Measurements from ENCODE around the gene ZNF524.

DNA sequence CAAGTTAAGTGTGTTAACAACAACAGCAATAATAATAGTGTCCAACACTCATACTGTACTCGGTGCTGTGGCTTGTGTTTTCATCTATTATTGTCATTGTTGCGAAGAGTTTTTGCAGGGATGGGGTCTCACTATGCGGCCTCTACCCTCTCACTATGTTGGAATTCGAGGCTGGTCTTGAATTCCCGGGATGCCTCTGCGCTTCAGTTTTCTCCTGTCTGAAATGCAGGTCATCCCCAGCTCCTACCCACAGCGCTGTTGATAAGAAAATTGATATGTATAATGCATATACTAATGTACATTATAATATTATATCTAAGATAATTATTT is 49.8 kb upstream of the ZNF524 start:
- TF ChIP-seq POLR2A (IDR thresholded peaks at IDR 0.05) (no peak), CTCF (IDR thresholded peaks at IDR 0.05) (no peak)

Measured in body of pancreas (tissue), 4 donors.